ENCODE data around the gene HAUS1.

DNA sequence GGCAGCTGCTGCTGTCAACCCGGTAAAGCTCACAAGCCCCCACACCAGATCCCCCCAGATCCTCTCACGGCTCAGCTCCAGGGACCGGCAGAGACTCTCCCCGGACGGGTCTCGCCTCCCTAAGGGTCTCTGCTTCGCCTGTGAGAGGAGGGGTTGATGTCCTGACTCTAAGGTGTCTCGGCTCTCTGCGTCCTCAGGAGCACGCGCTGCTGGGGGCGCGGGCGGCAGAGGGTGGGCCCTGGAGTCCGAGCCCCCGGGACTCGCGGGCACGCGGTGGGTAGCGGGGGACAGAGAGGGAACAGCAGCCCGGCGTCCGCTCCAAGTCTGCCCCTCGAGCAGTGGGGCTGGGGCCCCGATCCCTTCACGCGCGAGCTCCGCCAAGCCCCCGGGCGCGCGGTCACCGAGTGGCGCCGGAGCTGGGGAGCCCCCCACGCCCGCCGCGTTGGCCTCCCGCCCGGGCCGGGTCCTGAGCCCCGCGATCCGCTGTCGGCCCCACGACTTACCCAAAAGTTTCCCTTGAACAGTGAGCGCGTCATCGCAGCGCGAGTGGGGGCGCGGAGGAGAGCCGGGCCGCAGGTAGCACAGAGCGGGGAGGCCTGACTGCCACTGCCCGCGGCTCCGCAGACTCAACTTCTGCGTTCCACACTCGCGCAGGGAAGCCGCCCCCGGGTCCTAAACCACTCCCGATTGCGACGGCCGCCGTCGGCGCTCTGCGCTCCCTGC, 32.4 kb upstream of the HAUS1 start, which contains the start of gene PSTPIP2:
- TF ChIP-seq CTCF (conservative IDR thresholded peaks at IDR 0.05; ENCODE audit: low read depth, low read length) (no peak), POLR2A (IDR thresholded peaks at IDR 0.05; ENCODE audit: low read depth, low read length) (no peak), RAD21 (IDR thresholded peaks at IDR 0.05; ENCODE audit: low read length) (no peak), BHLHE40 (IDR thresholded peaks at IDR 0.05; ENCODE audit: low read depth, low read length) (no peak), CHD1 (IDR thresholded peaks at IDR 0.05; ENCODE audit: low read depth, low read length) (no peak)

Data from IMR-90 (cell line).